Glutamatergic neuron (in vitro differentiated cells): ENCODE data around the gene POU3F1. TPM values are rescaled to one million over a fixed set of nuclear protein-coding genes. Genes with fewer than 3 reads are reported as not detected.

Experiments
- DNase-seq: peaks from one replicate; pipeline ENCODE4 v3.0.0; 2022
- H3K27ac Mint-ChIP-seq: one replicate; pipeline ENCODE4 v1.8.0; 2020; ENCODE audit warnings: mild to moderate bottlenecking, mixed read lengths, inconsistent platforms; ENCODE audit not compliant: unreplicated experiment
- H3K27me3 Mint-ChIP-seq: one replicate; pipeline ENCODE4 v1.8.0; 2020; ENCODE audit warnings: mild to moderate bottlenecking, moderate library complexity, mixed read lengths, inconsistent platforms; ENCODE audit not compliant: unreplicated experiment
- H3K36me3 Mint-ChIP-seq: one replicate; pipeline ENCODE4 v1.8.0; 2020; ENCODE audit warnings: mild to moderate bottlenecking, mixed read lengths, inconsistent platforms; ENCODE audit not compliant: unreplicated experiment
- H3K4me1 Mint-ChIP-seq: one replicate; pipeline ENCODE4 v1.8.0; 2020; ENCODE audit warnings: mild to moderate bottlenecking, low read depth, mixed read lengths, inconsistent platforms; ENCODE audit not compliant: unreplicated experiment
- H3K4me3 Mint-ChIP-seq: one replicate; pipeline ENCODE4 v1.8.0; 2020; ENCODE audit warnings: mild to moderate bottlenecking, mixed read lengths, inconsistent platforms; ENCODE audit not compliant: unreplicated experiment
- H3K9me3 Mint-ChIP-seq: one replicate; pipeline ENCODE4 v1.8.0; 2020; ENCODE audit warnings: mild to moderate bottlenecking, moderate library complexity, mixed read lengths, inconsistent platforms; ENCODE audit not compliant: unreplicated experiment
- CTCF ChIP-seq: fragments of 200-600 bp; sonication (generic); IDR thresholded peaks from one replicate; pipeline ENCODE4 v1.5.0; 2021; ENCODE audit not compliant: partially characterized antibody, unreplicated experiment
- total RNA-seq: library from RNA; stranded (reverse); fragmentation: NEBNext Ultra II Directional; extraction: Animal tissue kit (Norgen Biotek cat#: 25700); gene quantifications from one replicate; pipeline ENCODE4 v1.2.1, GENCODE V29; 2021; ENCODE audit not compliant: unreplicated experiment

Gene POU3F1
- total RNA-seq, 1 donor from 2014 or later = 9.3 TPM

GRCh38 chr1:38012363-38013226 is 34.0 kb downstream of the POU3F1 start, which contains the start of gene UTP11:
UTP11 (plus strand) TSS chr1:38012734; CDS start chr1:38012803, 69 bp downstream.
- H3K4me3 Mint-ChIP-seq = peak within 1 kb of the TSS; percentile 99
- peaks cover 9% of the 10 kb centered on the region for H3K27me3 Mint-ChIP-seq
- H3K36me3 Mint-ChIP-seq = no peaks in the 10 kb centered on the region
- H3K4me1 Mint-ChIP-seq = peaks cover 6% of the 10 kb centered on the region
- H3K9me3 Mint-ChIP-seq = no peaks in the 10 kb centered on the region
- TF ChIP-seq CTCF = no peak
- peak; percentile 89 for DNase-seq
- H3K27ac Mint-ChIP-seq = peak within 1 kb of the TSS; percentile 99

GRCh38 chr1:38009841-38010180 is 36.8 kb downstream of the POU3F1 start:
- H3K4me1 Mint-ChIP-seq = peaks cover 6% of the 10 kb centered on the region
- no peak for DNase-seq
- H3K9me3 Mint-ChIP-seq = no peaks in the 10 kb centered on the region
- H3K4me3 Mint-ChIP-seq = no peak overlapping the region
- H3K27me3 Mint-ChIP-seq = peaks cover 9% of the 10 kb centered on the region
- TF ChIP-seq CTCF = no peak
- no peak overlapping the region for H3K27ac Mint-ChIP-seq
- no peaks in the 10 kb centered on the region for H3K36me3 Mint-ChIP-seq

GRCh38 chr1:38009088-38009840 is 37.3 kb downstream of the POU3F1 start:
- Mint-ChIP-seq H3K4me3 (no peak overlapping the region), H3K9me3 (peaks cover 2% of the 10 kb centered on the region), H3K4me1 (peaks cover 11% of the 10 kb centered on the region), H3K27ac (no peak overlapping the region), H3K27me3 (peaks cover 13% of the 10 kb centered on the region), H3K36me3 (no peaks in the 10 kb centered on the region)
- no peak for DNase-seq
- TF ChIP-seq CTCF = no peak

- TF ChIP-seq CTCF = no peak
- H3K27me3 Mint-ChIP-seq = peaks cover 4% of the 10 kb centered on the region
- peaks cover 3% of the 10 kb centered on the region for H3K9me3 Mint-ChIP-seq
- H3K36me3 Mint-ChIP-seq = no peaks in the 10 kb centered on the region
- peaks cover 9% of the 10 kb centered on the region for H3K4me1 Mint-ChIP-seq
- no peak for DNase-seq
- H3K27ac Mint-ChIP-seq = no peak overlapping the region
- peak overlapping the region; percentile 34 for H3K4me3 Mint-ChIP-seq
Observed at GRCh38 chr1:38006008-38006828, 40.4 kb downstream of the POU3F1 start.
